Activated CD8-positive, alpha-beta memory T cell treated with anti-CD3 and anti-CD28 coated beads, Interleukin-2, amount 10 ng/mL, durations not matched to agents 7 days and 5 days (primary cell): ENCODE data around the gene CNN1. TPM values are rescaled to one million over a fixed set of nuclear protein-coding genes. Genes with fewer than 3 reads are reported as not detected.

Experiments
- ATAC-seq: fragments of 150-1000 bp; cut with Tn5 transposase; one replicate; pipeline ENCODE4 v1.10.0; 2021; ENCODE audit warnings: moderate library complexity
- CTCF ChIA-PET: fragments of 350-600 bp; sonication (Branson Sonifier 250); formaldehyde crosslinking; loops from one replicate; lab custom pipeline; 2021; ENCODE audit warnings: antibody characterized with exemption; lab: Charles Lee
- DNase-seq: peaks from one replicate; pipeline ENCODE4 v3.0.0-alpha.2; 2020
- H3K27ac Mint-ChIP-seq: one replicate; pipeline ENCODE4 v1.8.0; 2021; ENCODE audit warnings: mild to moderate bottlenecking, mixed read lengths
- H3K27me3 Mint-ChIP-seq: one replicate; pipeline ENCODE4 v1.8.0; 2021; ENCODE audit warnings: mixed read lengths
- H3K36me3 Mint-ChIP-seq: one replicate; pipeline ENCODE4 v1.8.0; 2021; ENCODE audit warnings: mild to moderate bottlenecking, mixed read lengths
- H3K4me1 Mint-ChIP-seq: one replicate; pipeline ENCODE4 v1.8.0; 2021; ENCODE audit warnings: mixed read lengths
- H3K4me3 Mint-ChIP-seq: one replicate; pipeline ENCODE4 v1.8.0; 2021; ENCODE audit warnings: mild to moderate bottlenecking, moderate library complexity, mixed read lengths
- H3K9me3 Mint-ChIP-seq: one replicate; pipeline ENCODE4 v1.8.0; 2022; ENCODE audit warnings: low read depth, mixed read lengths
- total RNA-seq, 2 experiments: library from RNA; stranded (reverse); gene quantifications; one replicate each; pipeline ENCODE4 v1.2.3, GENCODE V29; 2021

The CNN1 gene
- total RNA-seq, 2 experiments from 2014 or later = not detected

DNA sequence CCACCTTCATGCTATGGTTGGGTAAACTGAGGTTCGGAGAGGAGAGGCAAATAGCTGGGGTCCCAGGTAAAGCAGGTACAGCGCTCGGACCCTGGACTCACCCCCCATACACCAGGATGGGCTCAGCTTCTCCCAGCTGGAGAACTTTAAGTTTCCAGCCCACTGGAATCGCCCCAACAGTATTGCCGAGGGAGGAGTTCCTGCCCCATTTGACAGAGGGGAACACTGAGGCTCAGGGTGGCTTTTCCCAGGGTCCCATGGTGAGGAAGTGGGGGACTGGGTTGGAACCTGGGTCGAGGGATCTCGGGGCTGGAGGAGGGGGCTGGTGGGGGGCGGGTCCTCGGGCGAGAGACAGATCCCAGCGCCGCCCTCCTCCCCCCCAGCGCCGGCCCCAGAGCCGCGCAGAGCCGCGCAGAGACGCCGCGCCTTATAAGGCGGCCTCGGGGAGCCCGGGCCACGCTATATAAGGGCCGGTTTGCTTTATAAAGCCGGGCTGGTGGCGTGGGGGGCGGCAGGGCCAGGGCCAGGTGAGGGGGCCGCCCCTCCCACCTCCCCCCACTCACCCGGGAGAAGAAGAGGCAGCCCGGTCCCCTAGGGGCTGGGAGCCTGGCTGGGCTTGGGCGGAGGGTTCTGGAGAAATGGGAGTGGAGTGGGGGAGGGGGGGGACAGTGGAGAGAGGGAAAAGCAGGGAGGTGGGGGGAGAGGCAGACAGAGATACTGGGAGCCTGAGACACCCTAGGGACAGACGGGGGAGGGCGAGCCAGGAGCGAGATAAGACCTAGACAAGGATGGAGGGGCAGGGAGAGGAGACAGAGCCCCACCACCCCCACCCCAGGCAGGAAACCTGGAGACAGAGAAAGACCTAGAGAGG is 1.1 kb downstream of the CNN1 start:
- Mint-ChIP-seq H3K27me3 (peaks cover 19% of the 10 kb centered on the region), H3K4me3 (no peak overlapping the region), H3K27ac (no peak overlapping the region), H3K9me3 (no peaks in the 10 kb centered on the region), H3K4me1 (peaks cover 18% of the 10 kb centered on the region), H3K36me3 (no peaks in the 10 kb centered on the region)
- DNase-seq (no peak), ATAC-seq (no peak)
- CTCF ChIA-PET = interaction anchor here (1.0 to 1.3 kb wide), 3 partner anchors 11 to 48 kb away, joined by 3 to 4 read pairs (median 4); no protein-coding TSS in a partner anchor

DNA sequence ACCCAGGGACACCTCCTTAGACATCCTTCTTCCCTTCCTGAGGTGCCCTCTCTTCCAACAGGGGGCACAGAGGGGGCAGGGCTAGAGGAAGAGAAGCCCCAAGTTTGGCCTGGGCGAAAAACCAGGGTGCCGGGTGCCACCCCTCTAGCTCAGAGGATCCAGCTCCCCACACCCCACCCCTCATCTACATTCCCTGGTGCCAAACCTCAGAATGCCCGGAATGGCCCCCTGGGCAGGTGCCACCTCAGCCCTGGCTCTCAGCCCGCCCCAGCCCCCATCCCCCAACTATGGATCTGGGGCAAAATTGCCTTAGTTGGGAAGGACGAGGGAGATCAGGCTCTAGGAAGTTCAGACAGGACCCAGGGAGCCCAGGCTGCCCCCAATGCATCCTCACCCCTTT is 2.0 kb downstream of the CNN1 start:
- CTCF ChIA-PET = interaction anchor here (1.0 kb wide), 1 partner anchor 10 kb away, joined by 4 read pairs; no protein-coding TSS in a partner anchor

DNA sequence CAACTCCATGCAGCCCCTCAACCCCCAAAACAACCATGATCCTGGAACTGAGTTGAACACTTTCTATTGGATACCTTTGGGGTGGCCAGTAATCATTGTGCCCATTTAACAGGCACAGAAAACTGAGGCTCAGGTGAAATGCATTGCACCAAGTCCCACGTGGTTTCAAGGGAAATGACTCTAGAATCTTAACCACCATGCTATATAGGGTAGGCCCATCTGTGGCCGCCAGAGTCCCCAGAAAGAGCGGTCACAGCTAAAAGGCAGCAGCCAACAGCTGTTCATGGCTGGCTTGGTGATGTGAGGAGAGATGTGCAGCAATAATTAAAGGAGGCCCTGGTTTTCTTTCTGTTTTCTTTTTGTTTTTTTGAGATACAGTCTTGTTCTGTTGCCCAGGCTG is 2.6 kb downstream of the CNN1 start:
- Mint-ChIP-seq H3K9me3 (no peaks in the 10 kb centered on the region), H3K4me3 (no peak overlapping the region), H3K27me3 (peaks cover 16% of the 10 kb centered on the region), H3K27ac (no peak overlapping the region), H3K36me3 (no peaks in the 10 kb centered on the region), H3K4me1 (peaks cover 14% of the 10 kb centered on the region)
- DNase-seq (no peak), ATAC-seq (peak; percentile 42)
- CTCF ChIA-PET = no interaction called here

More for the DNA sequence above, 2.0 kb downstream of the CNN1 start:
- Mint-ChIP-seq H3K27ac (no peak overlapping the region), H3K4me3 (no peak overlapping the region), H3K9me3 (no peaks in the 10 kb centered on the region), H3K36me3 (no peaks in the 10 kb centered on the region), H3K4me1 (peaks cover 13% of the 10 kb centered on the region), H3K27me3 (peaks cover 16% of the 10 kb centered on the region)
- ATAC-seq (no peak), DNase-seq (no peak)

DNA sequence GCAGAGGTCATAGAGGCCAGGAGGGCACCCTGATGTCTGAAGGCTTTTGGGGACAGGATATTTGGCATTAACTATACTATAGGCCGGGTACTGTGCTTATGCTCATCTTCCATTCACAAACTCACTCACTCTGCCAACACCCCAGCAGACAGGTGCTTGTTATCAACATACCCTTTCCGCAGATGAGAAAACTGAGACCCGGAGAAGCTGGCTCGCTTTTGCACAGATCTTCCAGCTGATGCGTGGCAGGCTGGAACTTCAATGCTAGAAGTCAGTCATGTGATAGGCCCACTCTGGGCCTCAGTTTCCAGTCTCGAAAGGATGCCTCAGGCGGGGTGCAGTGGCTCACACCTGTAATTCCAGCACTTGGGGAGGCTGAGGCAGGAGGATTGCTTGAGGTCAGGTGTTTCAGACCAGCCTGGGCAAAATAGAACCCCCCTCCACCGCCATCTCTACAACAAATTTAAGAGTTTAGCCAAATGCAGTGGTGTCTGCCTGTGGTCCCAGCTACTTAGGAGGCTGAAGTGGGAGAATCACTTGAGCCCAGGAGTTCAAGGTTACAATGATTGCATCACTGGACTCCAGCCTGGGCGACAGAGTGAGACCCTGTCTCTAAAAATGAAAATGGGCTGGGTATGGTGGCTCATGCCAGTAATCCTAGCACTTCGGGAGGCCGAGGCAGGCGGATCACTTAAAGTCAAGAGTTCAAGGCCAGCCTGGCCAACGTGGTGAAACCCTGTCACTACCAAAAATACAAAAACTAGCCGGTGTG is 9.5 kb downstream of the CNN1 start:
- no peaks in the 10 kb centered on the region for H3K27me3 Mint-ChIP-seq
- ATAC-seq = no peak
- H3K9me3 Mint-ChIP-seq = no peaks in the 10 kb centered on the region
- peaks cover 5% of the 10 kb centered on the region for H3K4me1 Mint-ChIP-seq
- no peaks in the 10 kb centered on the region for H3K36me3 Mint-ChIP-seq
- H3K27ac Mint-ChIP-seq = no peak overlapping the region
- DNase-seq = no peak
- no peak overlapping the region for H3K4me3 Mint-ChIP-seq
- CTCF ChIA-PET = interaction anchor here (1.5 kb wide), 1 partner anchor 12 kb away, joined by 7 read pairs; no protein-coding TSS in a partner anchor

DNA sequence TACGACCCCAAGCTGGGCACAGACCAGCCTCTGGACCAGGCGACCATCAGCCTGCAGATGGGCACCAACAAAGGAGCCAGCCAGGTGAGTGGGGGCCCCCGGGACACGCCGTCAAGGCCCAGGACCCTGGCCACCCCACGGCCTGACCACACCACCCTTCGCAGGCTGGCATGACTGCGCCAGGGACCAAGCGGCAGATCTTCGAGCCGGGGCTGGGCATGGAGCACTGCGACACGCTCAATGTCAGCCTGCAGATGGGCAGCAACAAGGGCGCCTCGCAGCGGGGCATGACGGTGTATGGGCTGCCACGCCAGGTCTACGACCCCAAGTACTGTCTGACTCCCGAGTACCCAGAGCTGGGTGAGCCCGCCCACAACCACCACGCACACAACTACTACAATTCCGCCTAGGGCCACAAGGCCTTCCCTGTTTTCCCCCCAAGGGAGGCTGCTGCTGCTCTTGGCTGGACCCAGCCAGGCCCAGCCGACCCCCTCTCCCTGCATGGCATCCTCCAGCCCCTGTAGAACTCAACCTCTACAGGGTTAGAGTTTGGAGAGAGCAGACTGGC is 10.8 kb downstream of the CNN1 start:
- no peak for ATAC-seq
- Mint-ChIP-seq H3K4me3 (no peak overlapping the region), H3K9me3 (no peaks in the 10 kb centered on the region), H3K36me3 (peaks cover 4% of the 10 kb centered on the region), H3K4me1 (peaks cover 18% of the 10 kb centered on the region), H3K27ac (no peak overlapping the region), H3K27me3 (no peaks in the 10 kb centered on the region)
- no peak for DNase-seq
- CTCF ChIA-PET = interaction anchor here (1.0 to 1.5 kb wide), 3 partner anchors 11 to 67 kb away, joined by 3 to 7 read pairs (median 4); no protein-coding TSS in a partner anchor

DNA sequence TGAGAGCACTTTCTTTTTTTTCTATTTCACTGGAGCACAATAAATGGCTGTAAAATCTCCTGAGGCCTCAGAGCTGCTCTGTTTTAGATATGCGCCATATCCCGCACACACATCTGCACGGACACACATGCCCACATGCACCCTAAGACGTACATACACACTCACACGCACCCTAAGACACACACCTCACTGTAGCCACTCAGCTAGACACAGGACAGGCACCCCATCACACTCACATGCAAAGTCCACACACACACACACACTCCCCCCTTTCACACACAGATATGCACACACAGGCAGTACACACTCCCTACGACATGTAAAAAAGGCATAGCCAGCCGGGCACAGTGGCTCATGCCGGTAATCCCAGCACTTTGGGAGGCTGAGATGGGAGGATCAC is 11.6 kb downstream of the CNN1 start:
- ATAC-seq (no peak), DNase-seq (no peak)
- no peak overlapping the region for H3K27ac Mint-ChIP-seq
- H3K4me3 Mint-ChIP-seq = no peak overlapping the region
- CTCF ChIA-PET = interaction anchor here (0.6 to 3.6 kb wide), 4 partner anchors 10 to 400 kb away, joined by 4 to 11 read pairs (median 4); no protein-coding TSS in a partner anchor
- no peaks in the 10 kb centered on the region for H3K27me3 Mint-ChIP-seq
- peaks cover 4% of the 10 kb centered on the region for H3K36me3 Mint-ChIP-seq
- peaks cover 20% of the 10 kb centered on the region for H3K4me1 Mint-ChIP-seq
- H3K9me3 Mint-ChIP-seq = no peaks in the 10 kb centered on the region

DNA sequence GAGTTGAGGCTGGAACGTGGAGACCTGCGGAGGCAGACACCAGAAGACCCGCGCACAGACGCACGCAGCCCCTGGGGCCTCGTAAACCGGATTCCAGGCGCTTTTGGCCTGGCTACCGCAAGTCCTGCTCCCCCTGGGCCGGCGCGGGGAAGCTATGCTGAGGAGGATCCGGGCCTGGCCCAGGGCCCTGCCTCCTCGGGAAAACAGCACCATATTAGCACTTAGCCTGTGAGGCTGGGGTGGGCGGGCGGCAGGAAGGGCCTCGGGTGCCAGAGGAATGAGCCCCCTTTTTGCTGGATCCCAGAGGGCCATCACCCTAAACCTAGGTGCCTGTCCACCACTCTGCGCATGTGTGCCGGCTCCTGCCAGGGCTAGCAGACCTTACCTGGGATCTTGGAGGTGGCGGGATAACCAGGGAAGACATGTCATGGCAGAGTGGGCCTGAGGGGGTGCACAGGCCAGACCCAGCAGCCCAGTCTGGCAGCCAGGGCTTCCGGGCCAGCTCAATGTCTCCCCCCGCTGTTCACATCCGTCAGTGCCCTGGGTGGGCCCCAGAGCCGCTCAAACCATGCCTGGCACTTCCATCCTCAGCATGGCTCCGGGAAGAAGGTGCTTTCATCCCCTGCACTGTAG is 13.1 kb downstream of the CNN1 start:
- Mint-ChIP-seq H3K4me3 (no peak overlapping the region), H3K36me3 (peaks cover 7% of the 10 kb centered on the region), H3K4me1 (peaks cover 29% of the 10 kb centered on the region), H3K27me3 (no peaks in the 10 kb centered on the region), H3K27ac (no peak overlapping the region), H3K9me3 (no peaks in the 10 kb centered on the region)
- ATAC-seq (no peak), DNase-seq (no peak)
- CTCF ChIA-PET = interaction anchor here (1.2 to 3.6 kb wide), 3 partner anchors 11 to 69 kb away, joined by 3 to 11 read pairs (median 4); no protein-coding TSS in a partner anchor

DNA sequence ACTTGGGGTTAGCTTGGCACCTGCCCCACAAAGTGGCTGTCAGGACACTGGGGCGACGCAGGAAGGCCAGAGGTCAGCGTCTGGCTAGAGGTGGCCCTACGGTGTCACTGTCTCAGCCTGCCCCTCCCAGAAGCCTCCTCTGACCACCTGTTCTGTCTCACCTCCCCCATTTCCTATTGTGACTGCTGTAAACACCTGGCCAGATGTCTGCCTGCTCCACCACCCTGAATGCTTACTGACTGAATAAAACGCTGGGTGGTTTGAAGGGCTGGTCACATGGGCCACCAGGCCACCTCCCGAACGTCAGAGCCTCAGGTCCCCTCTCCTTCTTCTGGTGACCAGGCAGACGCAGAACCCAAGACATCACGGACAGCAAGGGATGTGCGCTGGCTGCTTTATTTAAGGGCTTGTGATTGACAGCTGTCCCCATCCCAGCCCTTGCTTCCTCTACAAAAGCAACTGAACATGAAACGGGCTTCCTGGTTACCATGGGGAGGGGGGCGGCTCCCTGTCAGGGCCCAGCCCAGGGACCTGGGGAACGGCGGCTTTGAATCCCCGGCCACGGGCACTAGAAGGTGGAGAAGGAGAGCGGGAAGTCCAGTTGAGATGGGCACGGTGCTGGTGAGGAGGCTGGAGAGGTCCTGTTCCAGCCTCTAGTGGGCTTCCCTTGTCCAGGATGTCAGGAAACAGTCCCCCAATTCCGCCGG is 14.2 kb downstream of the CNN1 start:
- H3K27ac Mint-ChIP-seq = no peak overlapping the region
- CTCF ChIA-PET = interaction anchor here (1.2 to 3.6 kb wide), 2 partner anchors 17 to 70 kb away, joined by 3 to 11 read pairs; no protein-coding TSS in a partner anchor
- peaks cover 38% of the 10 kb centered on the region for H3K4me1 Mint-ChIP-seq

DNA sequence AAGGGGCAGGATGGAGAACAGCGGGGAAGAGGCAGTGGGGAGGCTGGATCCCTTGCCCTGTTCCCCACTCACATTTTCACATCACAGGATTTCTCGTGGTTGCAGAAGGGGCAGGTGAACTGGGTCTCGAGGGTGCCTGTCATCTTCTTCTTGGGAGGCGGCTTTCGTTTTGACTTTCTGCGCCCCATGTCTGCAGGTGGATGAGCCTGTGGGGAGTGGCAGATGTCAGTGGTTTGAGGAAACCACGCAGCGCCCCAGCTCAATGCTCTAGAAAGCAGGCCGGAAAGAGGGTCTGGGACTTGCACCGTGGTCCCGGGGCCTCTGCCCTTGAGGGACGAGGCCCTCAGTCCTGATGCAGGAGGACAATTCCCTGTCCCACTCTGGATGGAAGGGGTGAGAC is 15.5 kb downstream of the CNN1 start:
- Mint-ChIP-seq H3K27ac (peak overlapping the region; percentile 82), H3K9me3 (no peaks in the 10 kb centered on the region), H3K27me3 (no peaks in the 10 kb centered on the region), H3K4me1 (peaks cover 44% of the 10 kb centered on the region), H3K4me3 (no peak overlapping the region), H3K36me3 (peaks cover 8% of the 10 kb centered on the region)
- ATAC-seq (peak; percentile 31), DNase-seq (peak; percentile 80)
- CTCF ChIA-PET = interaction anchor here (0.8 to 3.9 kb wide), 6 partner anchors 9 to 36 kb away, joined by 3 to 24 read pairs (median 4); partner anchors contain the start of gene ECSIT

More for the DNA sequence above, 14.2 kb downstream of the CNN1 start:
- H3K4me3 Mint-ChIP-seq = no peak overlapping the region
- no peak for DNase-seq
- no peaks in the 10 kb centered on the region for H3K27me3 Mint-ChIP-seq
- no peak for ATAC-seq
- H3K36me3 Mint-ChIP-seq = peaks cover 8% of the 10 kb centered on the region
- no peaks in the 10 kb centered on the region for H3K9me3 Mint-ChIP-seq

DNA sequence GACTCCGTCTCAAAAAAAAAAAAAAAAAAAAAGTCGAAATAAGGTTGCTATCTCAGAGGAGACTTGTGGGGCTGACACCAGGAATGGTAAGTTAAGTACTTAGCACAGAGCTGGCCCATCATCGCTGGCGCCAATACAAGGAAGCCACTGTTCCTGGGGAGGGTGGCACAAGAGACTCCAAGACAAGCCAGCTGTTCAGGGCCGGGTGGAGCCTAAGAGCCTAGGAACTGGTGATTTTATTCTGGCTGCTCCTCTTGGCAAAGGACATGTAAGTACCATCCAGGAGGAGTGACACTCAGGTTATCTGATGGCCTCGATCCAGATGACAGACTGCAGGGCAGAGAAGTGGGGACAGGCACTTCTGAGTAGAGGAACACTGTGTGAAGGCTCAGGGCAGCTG is 16.6 kb downstream of the CNN1 start:
- CTCF ChIA-PET = interaction anchor here (3.9 to 9.4 kb wide), 2 partner anchors 19 to 27 kb away, joined by 24 to 233 read pairs; partner anchors contain the start of gene ACP5
- no peak overlapping the region for H3K4me3 Mint-ChIP-seq

DNA sequence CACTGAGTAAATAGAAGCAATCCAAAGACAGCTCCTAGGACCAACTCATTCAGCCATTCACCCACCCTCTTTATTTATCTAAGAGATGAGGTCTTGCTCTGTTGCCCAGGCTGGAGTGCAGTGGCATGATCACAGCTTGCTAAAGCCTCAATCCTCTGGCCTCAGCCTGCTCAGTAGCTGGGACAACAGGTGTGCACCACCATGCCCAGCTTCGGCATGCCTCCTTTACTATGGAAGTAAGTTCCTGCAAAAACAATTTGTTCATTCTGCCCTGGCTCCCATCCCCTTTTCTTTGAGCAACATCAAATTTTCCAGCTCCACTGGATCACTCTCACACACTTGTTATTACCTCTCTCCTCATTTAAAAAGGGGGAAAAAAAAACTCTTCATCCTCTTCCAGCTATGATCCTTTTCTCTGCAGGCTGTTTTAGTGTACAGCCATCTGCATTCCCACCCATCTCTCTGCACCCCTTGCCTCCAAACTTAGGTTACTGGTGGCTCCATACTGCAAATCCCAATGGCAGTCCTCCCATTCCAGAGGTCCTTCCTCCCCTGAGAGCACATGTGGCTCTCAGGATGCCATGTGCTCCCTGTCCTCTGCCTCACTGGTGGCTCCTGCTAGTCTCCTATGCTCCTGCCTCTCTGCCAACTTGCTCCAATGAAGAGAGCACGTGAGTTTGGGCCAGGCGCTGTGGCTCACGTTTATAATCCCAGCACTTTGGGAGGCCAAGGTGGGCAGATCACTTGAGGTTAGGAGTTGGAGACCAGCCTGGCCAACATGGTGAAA is 18.2 kb downstream of the CNN1 start:
- ATAC-seq = no peak
- Mint-ChIP-seq H3K4me1 (peaks cover 61% of the 10 kb centered on the region), H3K36me3 (peaks cover 8% of the 10 kb centered on the region), H3K9me3 (no peaks in the 10 kb centered on the region), H3K4me3 (no peak overlapping the region), H3K27me3 (no peaks in the 10 kb centered on the region), H3K27ac (peak overlapping the region; percentile 2)
- CTCF ChIA-PET = interaction anchor here (3.9 to 9.4 kb wide), 2 partner anchors 21 to 25 kb away, joined by 24 to 233 read pairs; partner anchors contain the start of gene ACP5
- no peak for DNase-seq

More for the DNA sequence above, 16.6 kb downstream of the CNN1 start:
- Mint-ChIP-seq H3K9me3 (no peaks in the 10 kb centered on the region), H3K36me3 (peaks cover 8% of the 10 kb centered on the region), H3K4me1 (peaks cover 50% of the 10 kb centered on the region), H3K27me3 (no peaks in the 10 kb centered on the region), H3K27ac (no peak overlapping the region)
- no peak for DNase-seq
- no peak for ATAC-seq
